ENCODE results near the gene NIPAL1. TPM values are rescaled to one million over a fixed set of nuclear protein-coding genes. Genes with fewer than 3 reads are reported as not detected.

The NIPAL1 gene
- total and polyA plus RNA-seq, 4 donors = 0.53 to 4.9 (median 1.4) TPM

GRCh38 chr4:48047421-48047844 is 30.9 kb downstream of the NIPAL1 start:
- WGBS, 2 donors = 17 to 25% methylated on average over 3 of the region's 3 CpGs
- no peak overlapping the region for H3K9ac ChIP-seq (ENCODE audit: insufficient read depth in 1 of 2, low read length in 2 of 2)
- no peak for ATAC-seq (ENCODE audit: insufficient read depth, low FRiP score)
- no peak for DNase-seq
- H3K36me3 ChIP-seq (ENCODE audit: control insufficient read depth in 4 of 4, insufficient read depth in 4 of 4, low read length in 4 of 4) = no peaks in the 10 kb centered on the region
- no peak for TF ChIP-seq CTCF (IDR thresholded peaks at IDR 0.05; ENCODE audit: control extremely low read depth, extremely low read depth)
- peaks cover 0 to 9% (median 0%) of the 10 kb centered on the region in 5 donors for H3K4me1 ChIP-seq (ENCODE audit: control insufficient read depth in 5 of 5, insufficient read depth in 5 of 5, low read length in 5 of 5)
- H3K9me3 ChIP-seq (ENCODE audit: control insufficient read depth in 4 of 4, insufficient read depth in 3 of 4, low read length in 3 of 4) = no peaks in the 10 kb centered on the region
- peaks cover 0 to 3% (median 0%) of the 10 kb centered on the region in 3 donors for H3K27me3 ChIP-seq (ENCODE audit: control insufficient read depth in 3 of 3, insufficient read depth in 3 of 3, low read length in 2 of 3)
- no peak overlapping the region for H3K27ac ChIP-seq (ENCODE audit: low read depth in 1 of 2, low read length in 1 of 2)
- H3K4me3 ChIP-seq = no peak overlapping the region

- no peak overlapping the region for H3K9ac ChIP-seq (ENCODE audit: insufficient read depth in 1 of 2, low read length in 2 of 2)
- no peak for TF ChIP-seq CTCF (IDR thresholded peaks at IDR 0.05; ENCODE audit: control extremely low read depth, extremely low read depth)
These were observed 31.3 kb downstream of the NIPAL1 start for GRCh38 chr4:48047896-48048295.

GRCh38 chr4:48049483-48049882 is 32.9 kb downstream of the NIPAL1 start:
- no peak for ATAC-seq (ENCODE audit: insufficient read depth, low FRiP score)
- Histone ChIP-seq H3K27ac (ENCODE audit: low read depth in 1 of 2, low read length in 1 of 2) (no peak overlapping the region), H3K9ac (ENCODE audit: insufficient read depth in 1 of 2, low read length in 2 of 2) (no peak overlapping the region), H3K36me3 (ENCODE audit: control insufficient read depth in 4 of 4, insufficient read depth in 4 of 4, low read length in 4 of 4) (no peaks in the 10 kb centered on the region), H3K4me1 (ENCODE audit: control insufficient read depth in 5 of 5, insufficient read depth in 5 of 5, low read length in 5 of 5) (peaks cover 0 to 5% (median 0%) of the 10 kb centered on the region in 5 donors), H3K9me3 (ENCODE audit: control insufficient read depth in 4 of 4, insufficient read depth in 3 of 4, low read length in 3 of 4) (no peaks in the 10 kb centered on the region), H3K4me3 (no peak overlapping the region), H3K27me3 (ENCODE audit: control insufficient read depth in 3 of 3, insufficient read depth in 3 of 3, low read length in 2 of 3) (no peaks in the 10 kb centered on the region)
- WGBS, 2 donors = 76 to 82% methylated on average over 8 of the region's 8 CpGs
- no peak for TF ChIP-seq CTCF (IDR thresholded peaks at IDR 0.05; ENCODE audit: control extremely low read depth, extremely low read depth)
- no peak for DNase-seq

More at GRCh38 chr4:48047896-48048295, 31.3 kb downstream of the NIPAL1 start:
- 56 to 78% methylated on average over 1 of the region's 1 CpG for WGBS, 2 donors
- H3K4me3 ChIP-seq = no peak overlapping the region
- H3K9me3 ChIP-seq (ENCODE audit: control insufficient read depth in 4 of 4, insufficient read depth in 3 of 4, low read length in 3 of 4) = no peaks in the 10 kb centered on the region
- H3K27ac ChIP-seq (ENCODE audit: low read depth in 1 of 2, low read length in 1 of 2) = no peak overlapping the region
- H3K27me3 ChIP-seq (ENCODE audit: control insufficient read depth in 3 of 3, insufficient read depth in 3 of 3, low read length in 2 of 3) = peaks cover 0 to 3% (median 0%) of the 10 kb centered on the region in 3 donors
- no peaks in the 10 kb centered on the region for H3K36me3 ChIP-seq (ENCODE audit: control insufficient read depth in 4 of 4, insufficient read depth in 4 of 4, low read length in 4 of 4)
- ATAC-seq (ENCODE audit: insufficient read depth, low FRiP score) = no peak
- DNase-seq = no peak
- peaks cover 0 to 7% (median 0%) of the 10 kb centered on the region in 5 donors for H3K4me1 ChIP-seq (ENCODE audit: control insufficient read depth in 5 of 5, insufficient read depth in 5 of 5, low read length in 5 of 5)

GRCh38 chr4:48051078-48051477 is 34.5 kb downstream of the NIPAL1 start:
- Histone ChIP-seq H3K9ac (ENCODE audit: insufficient read depth in 1 of 2, low read length in 2 of 2) (no peak overlapping the region), H3K9me3 (ENCODE audit: control insufficient read depth in 4 of 4, insufficient read depth in 3 of 4, low read length in 3 of 4) (no peaks in the 10 kb centered on the region), H3K27ac (ENCODE audit: low read depth in 1 of 2, low read length in 1 of 2) (no peak overlapping the region), H3K4me1 (ENCODE audit: control insufficient read depth in 5 of 5, insufficient read depth in 5 of 5, low read length in 5 of 5) (peaks cover 0 to 5% (median 0%) of the 10 kb centered on the region in 5 donors), H3K4me3 (no peak overlapping the region), H3K27me3 (ENCODE audit: control insufficient read depth in 3 of 3, insufficient read depth in 3 of 3, low read length in 2 of 3) (no peaks in the 10 kb centered on the region), H3K36me3 (ENCODE audit: control insufficient read depth in 4 of 4, insufficient read depth in 4 of 4, low read length in 4 of 4) (no peaks in the 10 kb centered on the region)
- ATAC-seq (ENCODE audit: insufficient read depth, low FRiP score) (no peak), DNase-seq (no peak)
- TF ChIP-seq CTCF (IDR thresholded peaks at IDR 0.05; ENCODE audit: control extremely low read depth, extremely low read depth) = no peak
- 95 to 96% methylated on average over 1 of the region's 1 CpG for whole genome bisulfite sequencing, 2 donors

All from lung (tissue), 12 donors.